ENCODE measurements around the gene PCDH15.

DNA sequence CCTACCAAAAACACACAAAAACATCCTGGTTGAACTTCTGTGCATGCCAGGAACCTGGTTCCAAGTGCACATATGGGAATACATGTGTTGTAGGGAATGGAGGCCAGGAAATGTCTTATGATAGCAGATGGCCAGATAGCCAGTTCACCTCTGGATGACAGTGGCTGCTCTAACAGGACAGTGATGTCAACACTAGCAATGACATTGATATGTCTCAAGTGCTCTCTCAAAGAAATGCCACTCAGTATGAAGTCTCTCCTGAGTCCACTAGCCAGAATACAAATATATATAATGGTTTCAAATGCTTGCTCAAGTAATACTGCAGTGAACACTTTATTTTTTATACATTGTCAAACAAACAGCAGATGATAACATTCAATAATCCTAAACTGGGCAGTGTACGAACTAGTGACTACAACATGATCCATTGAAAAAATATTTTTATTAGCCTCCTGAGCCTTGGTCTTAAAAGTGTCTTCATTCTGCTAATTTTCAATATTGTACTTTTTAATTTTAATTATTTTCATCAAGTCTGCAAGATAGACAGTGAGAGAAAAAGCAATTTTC lies 26.0 kb upstream of the PCDH15 start:
- TF ChIP-seq CTCF (IDR thresholded peaks at IDR 0.05), result no peak
- no peak for TF ChIP-seq POLR2A (IDR thresholded peaks at IDR 0.05)
- TF ChIP-seq POLR2AphosphoS5 (IDR thresholded peaks at IDR 0.05), result no peak

Measured in prostate gland (tissue), 2 donors.